NK-92 treated with Interleukin-12 subunit alpha and Interleukin-12 subunit beta, amount 100 ng/mL, for 24 hours (cell line): Measurements from ENCODE around the gene PKD1.
"Not testable (repeated sequence)": the region's sequence is repeated elsewhere in the genome, so short reads cannot be mapped to it uniquely, and the experiment has no call there.

Source experiments
- DNase-seq: peaks from one replicate; lab custom pipeline; 2025; lab: John Stamatoyannopoulos, UW

Gene PKD1

DNA sequence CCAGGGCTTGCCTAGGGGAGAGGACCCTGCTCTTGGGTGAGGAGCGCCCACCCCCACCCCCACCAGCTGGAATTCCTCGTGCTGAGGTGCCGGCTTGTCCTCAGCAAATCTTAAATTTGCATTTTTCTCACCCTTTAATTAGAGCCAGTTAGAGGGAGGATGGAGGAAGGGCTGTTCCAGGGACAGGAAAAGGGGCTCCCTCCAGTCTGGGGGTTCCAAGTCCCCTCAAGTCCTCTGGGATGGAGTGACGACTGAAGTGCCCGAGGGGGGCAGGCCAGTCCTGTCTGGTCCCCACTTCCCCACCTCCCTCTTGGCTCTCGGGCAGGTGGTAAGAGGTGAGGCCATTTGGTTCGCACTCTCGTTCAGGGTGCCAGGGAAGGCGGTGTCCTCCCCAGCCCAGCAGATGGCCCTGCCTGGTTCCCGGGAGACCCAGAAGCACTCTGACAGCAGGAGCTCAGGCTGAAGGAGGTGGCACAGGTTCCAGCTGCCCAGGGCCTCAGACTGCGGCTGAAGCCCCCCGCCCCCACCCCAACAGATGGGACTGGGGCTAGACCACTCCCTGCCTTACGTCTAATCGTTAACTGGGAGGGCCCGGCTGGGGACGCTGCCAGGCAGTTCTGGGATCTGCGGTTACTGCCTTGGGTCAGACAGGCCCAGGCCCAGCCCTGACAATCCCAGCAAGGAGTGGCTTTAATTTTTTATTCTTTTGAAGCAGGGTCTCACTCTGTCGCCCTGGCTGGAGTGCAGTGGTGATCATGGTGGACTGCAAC, 14.9 kb upstream of the PKD1 start:
- DNase-seq: no peak

DNA sequence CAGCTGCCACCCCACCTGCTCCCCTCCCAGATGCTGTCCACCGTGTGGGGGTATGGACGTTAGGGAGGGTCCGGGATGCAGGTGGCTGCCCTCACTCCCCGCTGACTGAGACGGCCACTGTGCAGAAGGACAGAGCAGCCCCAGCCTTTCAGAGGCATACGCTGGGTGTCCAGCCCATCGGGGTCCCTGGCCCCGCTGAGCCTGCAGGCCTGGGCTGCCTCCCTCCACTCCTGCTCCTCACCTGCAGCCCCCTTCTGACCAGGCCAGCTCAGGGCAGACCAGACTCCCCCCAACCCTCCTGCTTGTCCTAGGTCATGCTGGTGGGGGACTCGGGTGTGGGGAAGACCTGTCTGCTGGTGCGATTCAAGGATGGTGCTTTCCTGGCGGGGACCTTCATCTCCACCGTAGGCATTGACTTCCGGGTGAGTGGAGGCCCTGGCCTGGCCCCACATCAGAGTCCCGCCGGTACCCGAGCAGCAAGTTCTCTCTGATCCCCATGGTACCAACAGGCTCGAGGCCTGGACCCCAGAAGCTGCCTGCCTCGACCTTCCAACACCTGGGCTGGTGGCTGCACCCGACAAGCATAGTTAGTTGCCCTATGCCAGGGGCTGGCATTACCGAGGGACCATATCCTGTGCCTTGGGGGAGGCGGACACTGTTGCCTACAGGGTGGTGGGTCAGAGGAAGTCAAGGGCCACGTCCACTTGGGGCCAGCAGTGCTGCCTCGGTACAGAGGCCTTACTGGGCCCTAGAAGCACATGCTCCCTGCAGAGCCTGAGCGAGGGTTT, 14.1 kb upstream of the PKD1 start:
- no peak for DNase-seq

DNA sequence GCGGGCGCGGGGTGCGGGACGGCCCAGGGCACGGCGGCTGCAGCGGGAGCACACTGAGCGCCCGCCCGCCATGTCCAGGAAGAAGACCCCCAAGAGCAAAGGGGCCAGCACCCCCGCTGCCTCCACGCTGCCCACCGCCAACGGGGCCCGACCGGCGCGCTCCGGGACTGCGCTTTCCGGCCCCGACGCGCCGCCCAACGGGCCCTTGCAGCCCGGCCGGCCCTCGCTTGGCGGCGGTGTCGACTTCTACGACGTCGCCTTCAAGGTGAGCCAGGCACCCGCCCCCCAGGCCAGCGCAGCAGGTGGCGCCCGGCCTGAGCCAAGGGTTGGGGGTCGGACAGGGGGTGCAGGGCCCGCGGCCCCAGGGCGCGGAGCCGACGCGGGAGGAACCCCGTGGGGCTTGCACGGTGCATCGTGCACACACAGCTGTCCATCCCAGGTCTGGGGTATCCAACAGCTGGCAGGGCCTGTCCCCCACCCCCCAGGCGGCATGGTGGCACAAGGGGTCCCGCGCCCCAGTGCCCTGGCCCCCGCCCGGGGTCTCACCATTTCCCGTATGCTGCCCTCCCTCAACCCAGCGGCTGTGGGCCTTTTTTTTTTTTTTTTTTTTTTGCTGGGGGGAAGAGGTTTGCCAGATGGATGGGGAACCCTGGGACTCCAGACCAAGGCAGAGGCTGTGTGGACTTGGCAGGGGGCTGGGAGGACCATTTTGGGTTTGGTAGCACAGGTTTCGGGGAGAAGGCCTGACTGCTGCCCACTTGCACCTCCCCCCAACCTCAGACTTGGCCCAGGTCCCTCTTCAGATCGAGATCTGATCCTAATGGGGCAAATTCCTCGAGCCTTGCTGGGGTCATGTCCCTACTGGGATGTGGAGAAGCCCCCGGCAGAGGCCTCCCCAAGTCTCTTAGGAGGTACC, 13.3 kb upstream of the PKD1 start:
- DNase-seq: no peak

DNA sequence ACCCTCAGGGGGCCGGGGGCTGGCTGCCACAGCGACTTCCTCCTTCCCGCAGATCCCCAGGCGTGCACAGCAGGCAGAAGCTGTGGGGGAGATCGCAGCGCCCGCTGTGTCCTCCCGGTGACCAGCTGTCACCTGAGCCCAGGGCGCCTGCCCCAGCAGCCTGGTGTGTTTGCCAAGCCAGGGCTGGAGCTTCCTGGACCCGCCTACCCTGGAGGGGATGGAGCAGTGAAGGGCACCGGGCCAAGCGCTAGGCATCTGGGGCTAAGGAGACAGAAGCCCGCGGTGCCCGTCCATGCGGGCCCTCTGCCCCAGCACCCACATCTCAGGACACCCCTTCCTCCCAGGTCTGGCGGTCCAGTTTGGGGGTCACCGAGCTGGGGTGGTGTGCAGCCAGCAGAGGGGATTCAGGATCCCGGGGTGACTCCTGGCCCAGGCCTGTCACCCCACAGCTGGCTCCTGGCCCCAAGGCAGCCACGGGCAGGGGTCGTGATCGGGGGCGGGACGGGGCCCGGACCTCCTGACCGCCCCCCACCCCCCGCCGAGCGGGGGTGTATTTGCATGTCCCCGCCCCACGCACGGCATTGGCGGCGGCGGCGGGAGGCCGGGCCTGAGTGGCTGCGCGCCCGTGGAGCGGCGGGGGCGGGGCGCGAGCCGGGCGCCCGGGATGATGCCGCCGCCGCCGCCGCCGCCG, 12.4 kb upstream of the PKD1 start, which contains the start of gene RAB26:
Gene RAB26 (plus strand): TSS at position 645 of the 691 bp plus-strand sequence. CDS start 159 bp downstream, outside the sequence.
- no peak for DNase-seq

DNA sequence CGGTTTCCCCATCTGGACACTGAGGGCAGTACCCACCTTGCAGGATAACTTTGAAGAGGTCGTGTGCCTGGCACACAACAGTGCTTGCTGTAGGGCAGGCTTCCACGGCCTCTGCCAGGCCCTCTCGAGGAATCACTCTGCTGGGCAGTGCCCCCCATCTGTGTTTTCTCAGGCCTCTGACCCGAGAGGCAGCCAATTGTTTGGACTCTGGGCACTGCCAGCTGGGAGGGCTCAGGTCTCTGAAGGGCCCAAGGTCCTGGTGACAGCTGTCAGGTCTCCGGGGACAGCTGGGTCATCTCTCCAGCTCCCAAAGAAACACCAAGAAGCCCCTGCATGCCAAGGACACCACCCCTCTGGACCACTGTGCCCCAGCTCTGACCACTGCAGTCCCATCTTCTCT, 11.7 kb upstream of the PKD1 start:
- DNase-seq: no peak

DNA sequence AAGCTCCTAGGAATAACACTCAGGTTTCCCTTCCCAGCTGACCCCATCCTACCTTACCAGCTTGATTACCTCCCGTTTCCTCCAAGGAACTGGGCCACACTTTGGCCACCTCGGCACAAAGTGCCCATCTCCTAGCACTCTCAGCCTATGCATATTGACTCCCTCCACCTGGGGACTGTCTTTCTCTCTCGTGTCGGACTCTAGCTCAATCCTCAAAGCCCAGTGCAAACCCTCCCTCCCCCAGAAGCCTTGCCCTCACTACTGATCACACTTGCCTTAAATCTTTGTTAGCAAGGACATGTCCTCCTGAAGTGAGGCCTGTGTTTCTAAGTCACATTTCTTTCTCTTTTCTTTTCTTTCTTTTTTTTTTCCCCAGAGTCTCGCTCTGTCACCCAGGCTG, 10.1 kb upstream of the PKD1 start:
- no peak for DNase-seq

DNA sequence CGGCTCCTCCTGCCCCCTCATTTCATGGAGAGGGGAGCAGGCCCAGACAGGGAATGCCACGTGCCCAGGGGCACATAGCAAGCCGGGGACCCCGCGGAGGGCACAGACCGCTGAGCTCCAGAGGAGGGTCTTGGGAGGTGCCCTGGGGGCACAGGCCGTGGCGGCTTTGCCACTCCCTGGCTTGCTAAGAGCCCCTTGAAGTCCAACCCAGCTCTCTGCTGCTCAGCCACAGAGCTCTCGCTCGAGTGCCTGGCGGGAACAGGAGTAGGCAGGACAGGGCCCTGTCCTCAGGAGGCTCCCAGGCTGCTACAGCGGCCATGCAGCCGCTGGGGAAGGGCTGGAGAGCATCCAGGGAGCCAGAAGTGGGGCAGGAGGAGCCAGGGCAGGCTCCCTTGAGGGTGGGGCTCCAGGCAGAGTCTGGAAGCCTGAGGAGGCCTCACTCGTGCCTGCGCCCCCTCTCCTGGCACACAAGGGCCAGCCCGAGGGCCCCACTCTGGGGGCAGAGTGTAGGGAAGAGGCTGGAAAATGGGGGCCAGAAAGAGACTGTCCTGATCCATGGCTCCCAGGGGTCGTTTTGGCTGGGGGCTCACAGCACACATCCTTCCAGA, 8.3 kb upstream of the PKD1 start:
- no peak for DNase-seq

DNA sequence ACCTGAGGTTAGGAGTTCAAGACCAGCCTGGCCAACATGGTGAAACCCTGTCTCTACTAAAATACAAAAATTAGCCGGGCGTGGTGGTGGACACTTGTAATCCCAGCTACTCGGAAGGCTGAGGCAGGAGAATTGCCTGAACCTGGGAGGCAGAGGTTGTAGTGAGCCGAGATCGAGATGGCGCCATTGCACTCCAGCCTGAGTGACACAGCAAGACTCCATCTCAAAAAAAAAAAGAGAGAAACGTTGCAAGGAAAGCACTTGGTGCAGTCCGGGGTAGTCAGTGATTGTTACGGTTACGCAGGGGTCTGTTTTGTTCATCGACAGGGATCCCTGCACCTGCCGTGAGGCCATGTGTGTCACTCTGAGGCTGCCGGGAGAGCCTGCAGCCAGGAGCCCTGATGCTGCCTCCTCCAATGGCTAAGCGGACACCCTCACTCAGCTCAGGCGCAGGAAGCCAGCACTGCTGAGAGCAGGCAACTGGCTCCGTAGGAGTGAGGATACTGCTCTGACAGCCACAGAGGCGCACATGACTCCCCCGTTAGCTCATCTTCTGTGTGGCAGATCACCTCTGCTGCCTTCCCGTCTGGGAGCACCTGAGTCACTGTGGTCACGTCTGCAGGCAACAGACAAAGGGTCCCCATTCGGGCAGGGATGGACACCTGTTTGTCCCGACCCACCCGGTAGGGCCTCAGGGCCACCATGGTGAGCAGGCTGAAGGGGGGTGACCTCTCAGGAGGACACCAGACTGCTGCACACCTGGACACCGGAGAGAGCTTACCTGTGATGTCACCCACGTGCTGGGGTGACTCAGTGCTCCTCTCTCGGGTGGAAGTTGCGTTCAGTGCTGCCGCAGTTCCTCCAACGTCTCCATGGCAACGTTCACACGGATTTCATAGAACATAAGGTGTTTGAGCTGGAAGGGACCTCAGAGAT, 7.5 kb upstream of the PKD1 start:
- DNase-seq: no peak

DNA sequence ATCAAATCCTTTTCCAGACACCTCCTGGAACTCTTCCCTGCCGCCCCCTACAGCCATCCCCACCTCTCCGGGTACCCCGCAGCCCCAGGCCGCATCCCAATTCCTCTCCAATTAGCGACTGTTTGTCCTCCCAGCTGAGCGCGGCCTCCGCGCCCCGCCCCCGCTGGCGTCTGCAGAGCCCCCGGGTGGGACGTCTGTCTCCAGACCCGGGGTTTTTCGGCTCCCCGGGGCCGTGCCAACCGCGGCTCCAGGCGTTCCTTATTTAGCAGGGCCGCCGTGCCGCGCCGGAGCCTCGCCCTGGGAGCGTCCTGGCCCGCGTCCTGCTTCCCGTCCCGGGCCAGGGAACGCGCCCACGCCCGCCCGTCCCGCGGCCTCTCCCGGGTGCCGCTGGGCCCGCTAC, 627 bp downstream of the PKD1 start:
- not testable (repeated sequence) for DNase-seq

DNA sequence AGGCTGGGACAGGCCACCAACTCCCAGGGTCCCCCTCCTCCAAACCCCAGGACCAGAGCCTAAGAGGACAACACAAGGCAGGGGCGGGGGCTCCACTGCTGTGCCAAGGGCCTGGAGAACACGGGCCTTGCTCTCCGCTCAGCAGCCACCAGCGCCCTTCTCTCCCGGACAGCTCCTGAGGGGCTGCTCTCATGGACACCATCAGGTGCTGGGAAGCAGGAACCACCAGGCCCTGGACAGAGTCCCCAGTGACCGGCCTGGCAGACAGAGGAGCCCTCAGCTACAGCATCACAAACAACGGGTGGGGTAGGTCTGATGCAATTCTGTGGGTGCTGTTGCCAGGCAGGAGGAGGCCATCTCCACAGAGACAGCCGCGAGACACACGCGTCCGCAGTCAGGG, 1.9 kb downstream of the PKD1 start:
- not testable (repeated sequence) for DNase-seq

DNA sequence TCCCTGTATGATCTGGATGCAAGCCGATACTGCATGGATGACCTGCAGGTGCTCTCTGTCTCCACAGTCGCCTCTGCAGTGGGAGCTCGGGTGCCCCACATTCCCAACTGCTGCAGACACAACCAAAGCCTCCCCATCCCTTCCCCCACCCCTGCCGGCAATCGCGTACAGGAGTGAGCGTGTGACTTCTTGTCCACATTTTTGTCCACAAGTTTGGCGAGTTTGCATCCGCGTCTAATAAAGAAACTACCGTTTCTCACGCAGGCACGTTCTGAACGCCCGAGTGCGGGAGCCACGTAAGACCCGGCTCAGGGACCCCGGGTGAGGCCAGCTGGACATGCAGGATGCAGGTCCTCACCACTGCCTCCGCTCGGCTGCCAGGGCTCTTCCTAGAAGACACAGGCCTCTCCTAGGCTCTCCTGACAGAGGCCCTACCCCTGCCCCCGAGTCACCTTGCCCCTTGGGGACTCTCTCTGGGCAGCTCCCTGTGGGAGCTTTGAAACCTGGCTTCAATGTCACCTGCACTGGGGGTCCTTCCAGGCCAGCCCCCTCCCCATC, 5.7 kb downstream of the PKD1 start:
- DNase-seq: not testable (repeated sequence)

DNA sequence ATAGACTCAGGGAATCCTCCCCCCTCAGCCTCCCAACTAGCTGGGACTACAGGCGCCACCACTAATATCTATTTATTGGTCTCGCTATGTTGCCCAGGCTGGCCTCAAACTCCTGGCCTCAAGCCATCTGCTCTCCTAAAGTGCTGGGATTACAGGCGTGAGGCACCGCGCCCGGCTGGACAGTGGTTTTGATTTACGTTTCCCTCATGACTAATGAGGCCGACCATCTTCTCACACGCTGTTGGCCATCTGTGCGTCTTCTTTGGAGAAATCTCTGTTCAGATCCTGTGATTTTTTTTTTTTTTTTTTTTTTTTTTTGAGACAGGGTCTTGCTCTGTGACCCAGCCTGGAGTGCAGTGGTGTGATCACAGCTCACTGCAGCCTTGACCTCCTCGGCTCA, 6.4 kb downstream of the PKD1 start:
- not testable (repeated sequence) for DNase-seq

DNA sequence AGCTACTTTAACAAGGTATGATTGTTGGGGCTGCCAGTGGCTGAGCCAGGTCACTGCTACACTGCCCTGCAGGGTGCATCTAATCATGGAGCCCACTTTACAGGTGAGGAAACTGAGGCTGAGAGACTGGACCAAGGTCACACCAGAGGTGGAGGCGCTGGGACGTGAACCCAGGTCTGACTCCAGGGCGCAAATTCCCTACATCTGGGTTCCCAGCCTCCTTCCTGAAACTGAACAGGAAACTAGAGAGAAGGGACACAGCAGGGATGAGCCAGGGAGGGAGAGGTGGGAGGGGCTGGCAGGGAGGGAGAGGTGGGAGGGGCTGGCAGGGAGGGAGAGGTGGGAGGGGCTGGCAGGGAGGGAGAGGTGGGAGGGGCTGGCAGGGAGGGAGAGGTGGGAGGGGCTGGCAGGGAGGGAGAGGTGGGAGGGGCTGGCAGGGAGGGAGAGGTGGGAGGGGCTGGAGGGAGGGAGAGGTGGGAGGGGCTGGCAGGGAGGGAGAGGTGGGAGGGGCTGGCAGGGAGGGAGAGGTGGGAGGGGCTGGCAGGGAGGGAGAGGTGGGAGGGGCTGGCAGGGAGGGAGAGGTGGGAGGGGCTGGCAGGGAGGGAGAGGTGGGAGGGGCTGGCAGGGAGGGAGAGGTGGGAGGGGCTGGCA, 7.9 kb downstream of the PKD1 start:
- not testable (repeated sequence) for DNase-seq

DNA sequence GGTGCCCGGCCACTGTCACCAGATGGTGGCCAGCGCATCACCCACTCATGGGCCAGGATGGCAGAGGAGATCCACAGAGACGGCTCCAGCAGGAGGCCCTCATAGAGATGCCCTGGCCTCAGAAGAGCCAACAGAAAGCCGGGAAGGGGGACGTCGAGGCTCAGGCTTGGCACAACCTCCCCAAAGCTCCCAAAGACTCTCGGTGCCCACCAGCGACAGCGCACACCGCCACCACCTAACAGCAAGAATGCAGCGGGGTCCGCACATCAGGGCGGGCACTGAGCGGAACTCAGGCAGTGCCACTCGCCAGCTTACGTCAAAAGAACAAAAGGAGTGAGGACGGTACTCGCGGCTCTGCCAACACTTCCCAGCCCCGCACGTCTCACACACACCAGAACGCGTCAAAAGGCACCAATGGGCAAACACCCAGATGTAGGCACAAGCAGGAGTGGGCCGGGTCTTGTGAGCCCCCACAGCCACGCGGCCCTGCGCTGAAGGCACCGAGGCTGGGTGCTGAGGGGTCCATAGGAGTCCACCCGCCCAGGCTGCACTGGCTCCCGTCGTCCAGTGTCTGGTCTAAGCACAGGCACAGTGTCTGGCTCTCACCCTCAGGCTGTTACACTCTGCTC, 8.7 kb downstream of the PKD1 start:
- not testable (repeated sequence) for DNase-seq

DNA sequence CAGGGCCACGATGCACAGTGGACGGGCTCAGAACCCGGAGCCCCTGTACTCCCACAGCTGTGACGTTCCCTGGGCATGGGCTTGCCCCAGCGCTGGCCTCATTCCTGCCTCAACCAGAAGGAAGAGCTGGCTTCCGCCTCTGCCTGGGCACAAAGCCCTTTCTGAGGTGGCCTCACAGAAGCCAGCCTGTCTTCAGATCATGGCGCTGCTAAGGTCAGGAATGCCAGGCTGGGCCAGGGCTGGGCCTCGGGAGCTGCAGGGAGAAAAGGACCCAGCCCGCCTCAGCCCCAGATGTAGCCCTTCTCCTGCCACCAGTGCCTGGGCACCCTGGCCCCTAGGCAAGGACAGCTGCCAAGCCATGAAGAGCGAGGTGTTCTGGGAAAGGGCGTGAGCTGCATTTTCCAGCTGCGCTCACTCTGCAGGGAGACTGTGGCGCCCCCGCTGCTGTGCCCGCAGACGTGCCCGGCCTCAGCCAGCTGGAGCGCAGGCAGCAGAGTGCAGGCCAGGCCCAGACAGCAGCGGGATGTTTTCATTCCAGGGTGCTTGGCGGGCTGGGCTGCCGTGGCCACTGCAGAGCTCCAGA, 9.4 kb downstream of the PKD1 start:
- not testable (repeated sequence) for DNase-seq

DNA sequence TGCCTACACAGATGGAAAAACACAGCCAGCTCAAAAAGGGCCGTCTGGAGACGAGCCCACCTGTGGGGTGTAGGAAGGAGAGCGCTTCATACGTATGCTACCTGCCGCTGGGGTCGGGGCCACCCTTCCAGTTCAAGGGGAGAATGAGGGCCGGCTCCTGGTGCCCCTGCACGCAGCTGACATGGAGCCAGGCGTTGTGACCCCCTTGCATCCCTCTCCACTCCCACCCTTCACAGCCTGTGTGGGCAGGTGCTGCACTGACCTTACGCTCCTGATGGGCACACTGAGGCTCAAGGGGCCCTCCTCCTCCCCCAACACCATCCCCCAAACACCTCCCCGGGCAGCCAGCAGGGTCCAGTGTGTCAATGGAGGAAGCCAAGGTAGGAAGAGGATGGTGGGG, 10.1 kb downstream of the PKD1 start:
- DNase-seq: not testable (repeated sequence)

DNA sequence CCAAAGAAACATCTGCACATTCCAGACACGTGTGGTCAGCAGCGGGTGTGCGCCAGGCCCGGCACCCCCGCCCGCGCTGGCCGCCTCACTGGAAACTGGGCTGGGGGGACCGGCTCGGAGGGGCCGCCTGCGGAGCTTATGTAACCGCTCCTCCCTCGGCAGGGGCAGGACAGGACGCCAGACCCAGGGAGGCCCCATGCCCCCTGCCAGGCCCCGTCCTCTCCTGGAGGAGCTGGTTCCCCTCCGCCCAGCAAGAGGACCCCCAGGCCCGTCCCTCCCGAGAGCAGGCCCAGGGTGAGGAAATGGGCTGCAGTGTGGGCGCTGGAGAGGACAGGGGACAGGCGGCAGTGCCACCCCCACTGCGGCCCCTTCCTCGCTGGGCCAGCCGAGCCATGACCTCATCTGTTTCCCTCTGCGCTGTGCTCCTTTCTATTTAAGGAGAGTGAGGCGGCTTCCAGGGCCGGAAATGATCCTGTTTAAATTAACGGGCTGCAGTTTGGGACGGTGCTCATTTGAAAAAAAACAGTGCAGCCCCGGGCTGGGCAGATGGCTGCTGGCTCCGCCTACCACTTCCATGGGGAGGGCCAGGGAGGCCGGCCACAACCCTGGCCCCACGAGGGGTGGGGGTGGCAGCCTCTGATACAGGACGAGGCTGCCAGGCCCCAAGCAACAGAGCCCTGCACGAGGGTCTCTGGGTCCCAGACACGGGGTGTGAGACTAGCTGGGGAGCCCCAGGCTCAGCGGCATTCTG, 10.8 kb downstream of the PKD1 start:
- DNase-seq: not testable (repeated sequence)

DNA sequence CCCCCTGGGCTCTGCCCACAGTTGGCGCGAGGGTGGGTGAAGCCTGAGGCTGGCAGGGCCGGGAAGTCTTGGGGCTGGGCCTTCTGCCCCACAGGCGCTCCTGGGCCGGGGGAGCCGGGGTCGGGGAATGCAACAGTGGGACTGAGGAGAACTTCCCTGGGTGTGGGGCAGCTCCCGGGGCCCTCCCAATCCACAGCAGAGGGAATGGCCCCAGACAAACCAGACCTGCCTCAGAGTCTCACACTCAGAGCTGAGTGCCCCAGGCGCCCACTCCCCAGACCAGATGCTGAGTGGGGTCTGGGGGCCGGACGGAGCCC, 11.4 kb downstream of the PKD1 start:
- not testable (repeated sequence) for DNase-seq
